Stimulated activated CD8-positive, alpha-beta memory T cell treated with anti-CD3 and anti-CD28 coated beads, Interleukin-15, amount 100 ng/mL, for 1 hour (primary cell): ENCODE data around the gene MEX3D.

Experiments
- DNase-seq: peaks from one replicate; pipeline ENCODE4 v3.0.0-alpha.2; 2020; ENCODE audit warnings: low read depth

Gene MEX3D

DNA sequence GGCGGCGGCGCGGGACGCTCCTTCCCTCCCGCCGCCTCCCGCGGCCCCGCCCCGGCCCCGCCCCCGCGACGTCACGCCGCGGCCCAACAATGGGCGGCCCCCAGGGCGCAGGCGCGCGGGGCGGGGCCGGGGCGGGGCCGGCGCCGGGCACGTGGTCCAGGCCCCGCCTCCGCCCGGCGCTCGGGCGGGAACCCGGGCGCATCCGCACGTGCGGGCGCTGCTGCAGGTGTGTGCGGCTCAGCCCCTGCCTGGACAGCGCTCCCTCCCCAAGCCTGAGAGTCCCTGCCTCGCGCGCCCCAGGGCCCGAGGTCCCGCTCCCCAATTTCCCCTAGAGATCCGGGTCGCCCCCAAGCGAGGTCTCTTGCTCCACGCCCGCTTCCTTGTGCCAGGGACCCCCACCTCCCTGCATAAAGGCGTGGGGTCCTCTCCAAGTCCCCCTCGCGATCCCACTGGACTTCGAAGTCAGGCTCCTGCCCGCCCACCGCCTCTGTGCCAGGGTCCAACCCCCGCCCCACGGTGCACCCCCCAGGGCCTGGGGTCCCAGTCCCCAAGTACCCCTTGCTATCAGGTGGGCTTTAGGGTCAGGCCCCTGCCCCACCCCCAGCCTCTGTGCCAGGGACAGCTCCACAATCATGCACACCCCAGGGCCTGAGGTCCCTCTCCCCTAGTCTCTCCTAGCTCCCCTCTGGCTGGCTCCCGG, at the start of gene MEX3D:
TSS of gene MEX3D (minus strand) at position 6 of the 700 bp plus-strand sequence. CDS start 267 bp downstream, outside the sequence.
- DNase-seq = peak; percentile 54

DNA sequence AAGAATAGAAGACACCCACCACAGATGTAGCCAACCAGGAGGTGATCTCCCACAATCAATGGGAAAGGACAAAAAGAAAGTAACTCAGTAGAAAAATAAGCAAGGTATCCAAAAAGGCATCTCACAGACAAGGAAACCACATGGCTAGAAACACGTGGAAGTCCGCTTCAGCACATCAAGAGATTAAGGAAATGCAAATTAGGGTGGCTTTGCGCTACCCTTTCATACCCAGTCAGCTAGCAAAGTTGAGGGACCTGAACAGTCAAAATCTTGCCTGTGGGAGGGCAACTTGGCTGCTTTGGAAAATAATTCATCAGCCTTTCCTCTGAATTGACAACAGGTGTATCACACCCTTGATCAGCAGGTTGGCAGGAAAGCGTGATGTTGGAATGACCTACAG, 48.8 kb upstream of the MEX3D start:
- no peak for DNase-seq

DNA sequence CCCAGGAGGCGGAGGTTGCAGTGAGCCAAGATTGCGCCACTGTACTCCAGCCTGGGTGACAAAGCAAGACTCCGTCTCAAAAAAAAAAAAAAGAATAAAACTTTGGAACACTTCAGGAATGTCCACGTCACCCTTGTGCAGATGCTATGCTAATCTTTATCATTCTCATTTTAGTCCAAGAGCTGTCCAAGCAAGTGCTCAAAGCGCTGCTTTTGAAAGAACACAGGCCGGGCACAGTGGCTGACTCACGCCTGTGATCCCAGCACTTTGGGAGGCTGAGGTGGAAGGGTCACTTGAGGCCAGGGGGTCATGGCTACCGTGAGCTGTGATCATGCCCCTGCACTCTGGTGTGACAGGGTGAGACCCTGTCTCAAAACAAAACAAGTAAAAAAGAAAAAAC, 48.3 kb upstream of the MEX3D start:
- DNase-seq = no peak

DNA sequence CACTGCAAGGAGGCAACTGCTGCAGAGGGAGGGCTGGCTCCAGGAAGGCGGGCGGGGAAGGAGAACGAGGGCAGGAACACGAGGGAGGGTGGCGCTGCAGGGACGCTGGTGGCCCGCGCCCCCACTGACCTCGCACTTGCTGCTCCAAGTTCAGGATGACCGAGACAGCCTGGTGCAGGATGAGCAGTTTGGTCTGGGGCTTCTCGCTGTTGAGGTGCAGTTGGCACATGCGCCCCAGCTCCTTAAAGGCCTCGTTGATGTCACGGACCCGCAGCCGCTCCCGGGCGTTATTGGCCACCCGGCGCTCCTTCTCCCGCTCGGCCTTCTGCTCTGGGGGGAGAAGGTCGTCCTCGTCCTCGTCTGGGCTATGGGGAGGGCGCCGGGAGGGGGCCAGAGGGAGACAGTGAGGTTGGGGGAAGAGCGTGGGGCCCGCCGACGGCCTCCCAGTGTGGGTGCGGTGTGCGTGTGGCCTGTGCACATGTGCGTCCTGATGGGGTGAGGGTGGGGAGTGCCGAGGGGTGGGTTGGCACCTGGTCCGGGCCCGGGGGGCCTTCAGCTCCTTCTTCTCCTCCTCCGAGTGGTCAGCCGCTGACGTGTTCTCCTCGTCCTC, 47.1 kb upstream of the MEX3D start:
- no peak for DNase-seq

DNA sequence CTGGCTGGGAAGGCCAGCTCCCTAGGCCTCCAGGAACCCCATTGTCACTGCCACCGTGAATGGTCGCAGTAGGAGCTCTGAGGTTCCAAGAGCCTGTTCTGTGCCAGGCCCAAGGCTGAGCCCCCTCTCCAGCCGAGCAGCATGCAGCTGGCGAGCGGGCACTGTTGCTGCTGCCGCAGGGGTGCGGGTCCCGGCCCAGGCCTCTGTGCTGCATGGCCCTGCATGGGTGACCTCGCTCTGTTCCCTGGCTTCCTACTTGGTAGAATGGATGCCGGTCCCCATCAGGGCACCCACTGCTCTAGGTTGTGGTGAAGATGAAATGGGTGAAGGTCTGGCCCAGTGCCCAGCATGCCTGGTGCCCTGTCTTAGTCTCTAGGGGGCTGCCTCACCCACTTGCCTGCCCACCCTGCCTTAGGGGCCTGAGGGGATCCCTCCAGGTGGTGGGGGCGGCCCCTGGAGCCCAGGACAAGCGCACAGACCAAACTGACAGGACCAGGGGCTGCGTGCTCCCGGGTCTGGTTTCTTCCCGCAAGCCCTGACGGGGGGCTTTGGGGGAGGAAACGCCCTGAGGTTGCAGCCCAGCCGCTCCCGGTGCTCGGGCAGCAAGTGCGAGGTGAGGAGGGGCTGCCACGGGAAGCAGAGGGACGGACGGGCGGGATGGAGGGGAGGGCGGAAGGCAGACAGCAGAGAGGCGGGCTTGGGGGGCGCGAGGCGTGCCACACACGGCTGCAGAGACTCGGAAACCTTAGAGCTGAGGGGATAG, 45.9 kb upstream of the MEX3D start:
- DNase-seq = no peak

DNA sequence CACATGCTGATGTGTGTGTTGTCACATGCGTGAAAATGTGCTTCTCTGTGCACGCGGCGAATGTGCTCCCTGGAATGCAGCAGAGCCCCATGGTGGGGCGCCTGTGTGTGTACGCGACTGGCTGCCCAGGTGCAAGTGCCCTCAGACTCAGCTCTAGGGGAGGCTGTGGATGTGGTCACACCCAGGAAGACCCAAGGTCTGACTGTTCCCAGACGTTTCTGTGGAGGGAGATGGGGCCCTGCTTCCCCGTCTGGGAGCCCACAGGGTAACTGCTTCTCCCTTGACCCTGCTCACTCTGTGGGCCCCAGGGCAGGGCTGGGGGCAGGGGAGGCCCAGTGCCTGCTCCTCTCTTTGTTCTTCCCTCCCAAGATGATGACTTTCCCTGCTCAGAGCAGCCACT, 45.0 kb upstream of the MEX3D start:
- DNase-seq = no peak

DNA sequence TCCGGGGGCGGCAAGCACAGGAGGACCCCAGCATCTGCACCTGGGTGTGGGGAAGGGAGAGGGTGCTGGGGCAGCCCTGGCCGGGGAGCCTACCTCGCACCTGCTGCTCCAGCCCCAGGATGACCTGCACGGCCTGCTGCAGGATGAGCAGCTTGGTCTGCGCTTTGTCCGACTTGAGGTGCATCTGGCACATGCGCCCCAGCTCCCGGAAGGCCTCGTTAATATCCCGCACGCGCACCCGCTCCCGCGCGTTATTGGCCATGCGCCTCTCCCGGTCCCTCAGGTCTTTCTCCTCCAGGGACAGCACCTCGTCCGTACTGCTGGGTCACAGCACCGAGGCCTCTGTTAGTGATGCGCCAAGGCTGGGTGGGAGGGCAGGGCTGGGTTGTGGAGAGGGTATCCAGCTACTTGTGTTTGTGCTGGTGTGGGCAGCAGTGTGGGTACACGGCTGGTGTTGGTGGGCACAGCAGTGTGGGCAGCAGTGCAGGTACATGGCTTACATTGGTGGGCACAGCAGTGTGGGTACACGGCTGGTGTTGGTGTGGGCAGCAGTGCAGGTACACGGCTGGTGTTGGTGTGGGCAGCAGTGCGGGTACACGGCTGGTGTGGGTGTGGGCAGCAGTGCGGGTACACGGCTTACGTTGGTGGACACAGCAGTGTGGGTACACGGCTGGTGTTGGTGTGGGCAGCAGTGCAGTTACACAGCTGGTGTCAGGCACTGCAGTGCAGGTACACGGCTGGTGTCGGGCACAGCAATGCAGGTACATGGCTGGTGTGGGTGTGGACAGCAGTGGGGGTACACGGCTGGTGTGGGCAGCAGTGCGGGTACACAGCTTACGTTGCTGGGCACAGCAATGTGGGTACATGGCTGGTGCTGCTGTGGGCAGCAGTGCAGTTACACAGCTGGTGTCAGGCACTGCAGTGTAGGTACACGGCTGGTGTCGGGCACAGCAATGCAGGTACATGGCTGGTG, 44.3 kb upstream of the MEX3D start:
- no peak for DNase-seq

DNA sequence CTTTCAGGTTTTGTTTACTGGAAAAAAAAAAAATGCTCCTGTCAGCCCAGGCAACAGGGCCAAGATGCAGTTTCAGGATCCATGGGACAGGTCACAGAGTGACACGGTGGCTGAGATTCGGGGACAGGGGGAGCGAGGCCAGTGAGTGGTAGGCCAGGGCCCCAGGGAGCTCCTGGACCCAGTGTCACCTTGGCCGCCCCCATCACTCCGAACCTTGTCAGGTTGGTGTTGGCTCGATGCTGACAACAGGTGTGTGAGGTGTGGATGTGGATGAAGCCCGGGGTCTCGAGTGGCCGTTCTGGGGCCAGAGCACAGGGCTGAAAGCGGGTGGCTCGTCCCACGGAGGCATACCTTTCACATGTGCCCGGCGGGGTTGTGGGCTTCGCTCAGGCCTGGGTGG, 43.2 kb upstream of the MEX3D start:
- no peak for DNase-seq

DNA sequence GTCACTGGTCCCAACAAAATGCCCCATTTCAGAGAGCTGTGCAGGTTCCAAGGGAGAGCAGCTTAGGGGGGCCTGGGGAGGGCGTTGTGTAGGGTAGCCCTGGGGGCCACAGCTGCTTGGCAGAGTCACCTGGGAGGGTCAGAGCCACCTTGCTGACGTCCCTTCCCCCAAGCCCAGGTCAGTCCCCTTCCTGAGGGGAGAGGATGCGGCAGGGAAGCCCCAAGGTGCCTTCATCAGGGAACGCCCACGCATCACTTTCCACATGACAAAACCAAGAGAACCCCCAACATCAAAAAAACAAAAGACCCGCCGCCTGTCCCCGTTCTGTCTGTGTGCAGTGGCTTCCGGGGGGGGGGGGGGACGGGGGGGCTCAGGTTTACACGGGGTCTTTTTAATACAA, 42.5 kb upstream of the MEX3D start:
- DNase-seq = no peak

DNA sequence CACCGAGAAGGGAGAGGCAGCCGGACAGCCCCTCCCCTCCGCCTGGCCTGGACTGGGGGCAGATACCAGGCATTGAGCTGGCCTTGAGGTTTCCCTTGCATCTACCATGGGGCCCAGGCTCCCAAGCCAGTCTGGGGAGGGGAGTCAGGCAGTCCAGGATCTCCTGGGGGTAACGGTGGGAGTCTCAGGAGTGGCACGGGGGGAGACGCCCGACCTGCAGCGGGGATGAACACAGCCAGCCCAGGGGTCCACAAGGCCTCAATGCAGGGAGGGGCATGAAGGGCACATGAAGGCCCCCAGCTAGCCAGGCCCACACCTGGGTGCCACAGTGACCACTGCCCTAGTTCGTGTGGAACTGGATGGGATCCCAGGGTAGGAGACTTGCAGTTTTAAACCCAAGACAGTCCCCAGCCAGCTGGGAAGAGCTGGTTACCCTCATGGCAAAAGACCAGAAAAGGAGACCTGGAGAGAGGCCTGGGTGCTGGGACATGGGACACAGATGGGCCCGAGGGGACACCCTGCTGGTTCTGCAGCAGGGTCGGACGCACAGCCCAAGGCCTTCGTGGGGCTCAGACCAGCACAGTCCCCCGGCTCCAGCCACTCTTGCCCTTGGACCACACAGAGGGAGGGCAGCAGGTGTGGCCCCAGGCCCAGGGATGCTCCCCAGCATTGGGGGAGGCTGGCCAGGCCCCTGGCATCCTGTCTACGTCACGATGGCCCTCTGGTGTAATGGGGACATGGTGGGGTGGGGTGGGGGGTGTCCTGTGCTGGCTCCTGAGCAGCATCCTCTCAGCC, 41.8 kb upstream of the MEX3D start:
- no peak for DNase-seq

DNA sequence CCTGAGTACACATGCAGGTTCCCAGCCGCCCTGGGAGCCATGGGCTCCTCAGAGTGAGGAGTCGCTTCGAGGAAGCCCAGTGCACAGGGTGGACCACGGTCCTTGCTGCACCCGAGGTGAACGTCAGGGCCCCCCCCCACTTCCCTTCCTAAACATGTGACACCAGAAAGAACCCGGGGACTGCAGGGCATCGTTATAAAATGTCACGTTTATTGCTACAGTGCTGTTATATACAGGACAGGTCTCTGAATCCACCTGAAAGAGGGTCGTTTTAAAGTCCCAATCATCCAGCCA, 40.9 kb upstream of the MEX3D start:
- no peak for DNase-seq

DNA sequence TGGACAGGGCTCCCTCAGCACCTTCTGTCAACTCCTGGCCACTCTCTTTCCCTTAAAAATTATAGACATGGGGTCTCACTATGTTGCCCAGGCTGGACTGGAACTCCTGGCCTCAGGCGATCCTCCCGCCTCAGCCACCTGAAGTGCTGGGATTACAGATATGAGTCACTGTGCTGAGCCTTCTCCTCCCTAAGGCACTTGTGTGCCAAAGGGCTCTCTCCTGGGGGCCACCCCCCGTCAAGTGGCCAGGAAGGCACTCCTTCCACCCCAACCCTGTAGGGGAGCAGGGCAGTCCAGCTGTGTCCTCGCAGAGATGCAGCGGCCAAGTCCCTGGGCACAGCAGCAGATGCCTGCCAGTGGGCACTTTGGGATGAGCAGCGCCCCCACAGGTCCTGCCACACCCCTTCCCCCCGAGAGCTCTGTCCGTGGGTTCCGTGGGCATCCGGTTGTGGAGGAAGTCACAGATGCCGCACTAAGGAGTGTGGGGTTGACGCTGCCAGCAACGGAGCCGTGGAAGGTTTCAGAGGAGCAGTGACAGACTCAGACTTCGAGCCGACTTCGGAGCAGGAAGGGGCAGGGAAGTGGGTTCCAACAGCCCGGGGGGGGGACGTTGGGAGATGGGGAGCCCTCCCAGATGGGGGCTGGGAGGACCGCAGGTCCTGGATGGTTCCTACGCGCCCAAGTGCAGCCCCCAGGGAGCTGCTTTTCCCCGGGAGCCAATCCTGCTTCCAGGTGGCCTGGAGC, 40.4 kb upstream of the MEX3D start:
- no peak for DNase-seq

DNA sequence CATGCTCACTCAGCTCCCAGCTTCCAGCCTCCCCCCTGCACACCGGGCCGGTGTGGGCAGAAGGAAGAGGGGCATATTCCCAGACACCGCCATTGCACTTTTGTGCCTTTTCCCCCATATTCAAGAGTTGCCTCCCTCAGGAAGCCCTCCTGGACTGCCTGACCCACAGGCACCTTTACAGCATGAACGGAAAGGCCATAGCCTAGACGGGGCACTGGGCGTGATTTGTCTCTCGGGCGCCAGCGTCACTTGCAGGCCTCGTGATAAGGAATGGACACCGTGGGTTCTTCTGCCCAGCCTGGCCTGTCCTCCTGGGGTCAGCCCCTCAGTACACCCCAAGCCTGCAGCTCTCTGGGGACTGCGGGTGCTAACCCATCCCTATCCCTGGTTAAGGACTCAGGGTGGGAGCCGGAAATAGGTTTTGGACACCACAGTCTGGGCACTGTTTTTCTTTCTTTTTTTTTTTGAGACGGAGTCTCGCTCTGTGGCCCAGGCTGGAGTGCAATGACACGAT, 38.1 kb upstream of the MEX3D start:
- DNase-seq = no peak

DNA sequence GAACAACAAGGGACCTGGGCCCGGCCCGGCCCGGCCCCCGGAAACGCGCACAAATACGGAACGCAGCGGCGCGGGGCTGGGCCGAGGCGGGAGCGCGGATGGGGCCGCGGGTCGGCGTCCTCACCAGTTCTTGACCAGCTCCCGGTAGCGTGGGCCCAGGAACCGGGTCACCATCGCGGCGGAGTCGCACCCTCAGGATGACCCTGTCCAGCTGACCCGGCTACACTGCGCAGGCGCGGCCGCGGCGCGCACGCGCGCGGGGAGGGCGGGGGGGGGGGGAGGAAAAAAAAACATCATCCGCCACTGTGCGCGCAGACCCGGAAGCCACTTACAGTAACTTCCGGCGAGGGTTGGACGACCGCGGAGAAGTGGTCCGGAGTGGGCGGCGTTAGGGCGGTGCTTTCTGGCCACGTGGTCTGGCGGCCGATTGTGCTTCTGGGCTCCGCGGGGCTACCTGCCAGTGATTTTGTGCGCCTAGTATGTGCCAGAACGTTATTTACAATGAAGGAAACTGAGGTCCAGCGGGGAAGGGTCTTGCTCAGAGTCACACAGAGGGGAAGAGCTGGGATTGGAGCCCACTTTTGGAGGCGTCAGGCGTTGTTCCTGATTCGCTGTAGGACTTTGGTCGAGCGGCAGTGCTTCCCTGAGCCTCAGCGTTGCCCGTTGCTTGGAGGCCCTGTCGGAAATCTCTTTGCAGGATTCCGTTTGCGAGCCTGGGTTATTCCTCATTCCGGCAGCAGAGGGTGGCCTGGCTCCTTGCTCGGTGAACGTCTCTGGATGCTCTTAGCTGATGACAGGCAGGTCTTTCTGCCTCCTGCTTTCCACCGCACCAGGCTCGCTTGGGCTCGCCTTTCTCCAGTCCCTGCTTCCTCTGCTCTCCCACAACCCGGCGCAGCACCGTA, 37.4 kb upstream of the MEX3D start, which contains the start of gene UQCR11:
TSS of gene UQCR11 (minus strand) at position 227 of the 902 bp plus-strand sequence. CDS start at position 174, 53 bp downstream.
- peak; percentile 81 for DNase-seq

DNA sequence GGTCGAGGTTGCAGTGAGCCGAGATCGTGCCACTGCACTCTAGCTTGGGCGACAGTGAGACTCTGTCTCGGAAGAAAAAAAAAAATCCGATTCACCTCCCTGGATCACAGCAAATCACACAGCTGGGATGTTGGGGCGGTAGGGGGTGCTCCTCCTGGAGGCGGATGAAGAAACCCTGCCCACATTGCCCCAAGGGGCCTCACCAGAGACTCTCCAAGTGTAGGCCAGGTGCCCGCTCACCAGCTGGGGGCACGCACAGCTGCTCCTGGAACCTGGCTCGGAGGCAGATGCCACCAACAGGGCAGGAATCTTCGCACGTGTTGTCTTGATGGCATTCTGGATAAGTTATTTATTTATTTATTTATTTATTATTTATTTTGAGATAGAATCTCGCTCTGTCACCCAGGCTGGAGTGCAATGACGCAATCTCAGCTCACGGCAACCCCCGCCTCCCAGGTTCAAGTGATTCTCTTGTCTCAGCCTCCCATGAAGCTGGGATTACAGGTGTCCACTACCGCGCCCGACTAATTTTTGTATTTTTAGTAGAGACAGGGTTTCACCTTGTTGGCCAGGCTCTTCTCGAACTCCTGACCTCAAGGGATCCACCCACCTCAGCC, 34.1 kb upstream of the MEX3D start:
- DNase-seq = no peak

DNA sequence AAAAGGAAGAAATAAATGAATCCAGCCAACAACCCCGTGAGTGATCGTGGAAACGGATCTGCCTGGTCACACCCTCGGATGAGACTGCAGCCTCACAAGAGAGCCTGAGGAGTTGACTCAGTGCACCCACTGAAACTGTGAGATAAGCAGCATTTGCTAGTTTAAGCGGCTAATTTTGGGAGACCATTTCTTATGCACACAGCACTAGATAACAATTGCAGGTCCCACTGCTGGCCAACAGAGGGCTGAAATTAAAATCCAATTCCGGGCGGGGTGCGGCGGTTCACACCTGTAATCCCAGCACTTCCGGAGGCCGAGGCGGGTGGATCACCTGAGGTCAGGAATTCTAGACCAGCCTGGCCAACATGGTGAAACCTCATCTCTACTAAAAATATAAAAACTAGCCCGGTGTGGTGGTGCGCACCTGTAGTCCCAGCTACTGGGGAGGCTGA, 33.5 kb upstream of the MEX3D start:
- DNase-seq = no peak

DNA sequence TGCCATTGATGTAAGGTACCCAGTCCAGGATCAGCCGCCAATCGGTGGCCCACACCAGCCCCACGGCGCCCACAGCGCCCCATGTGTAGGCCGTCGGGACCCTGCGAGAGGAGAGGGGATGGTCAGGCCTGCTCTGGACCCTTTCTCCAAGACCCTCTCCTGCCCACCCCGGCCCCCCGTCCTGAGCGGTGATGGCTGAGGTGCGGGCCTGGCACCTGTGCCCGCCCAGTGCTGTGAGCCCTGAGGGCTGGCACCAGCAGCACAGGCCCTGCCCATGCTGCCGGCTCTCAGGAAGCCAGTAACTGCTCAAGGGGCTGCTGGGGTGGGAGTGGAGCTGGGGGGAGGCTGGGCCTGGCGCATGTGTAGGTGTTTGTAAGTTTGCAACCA, 31.3 kb upstream of the MEX3D start:
- no peak for DNase-seq

DNA sequence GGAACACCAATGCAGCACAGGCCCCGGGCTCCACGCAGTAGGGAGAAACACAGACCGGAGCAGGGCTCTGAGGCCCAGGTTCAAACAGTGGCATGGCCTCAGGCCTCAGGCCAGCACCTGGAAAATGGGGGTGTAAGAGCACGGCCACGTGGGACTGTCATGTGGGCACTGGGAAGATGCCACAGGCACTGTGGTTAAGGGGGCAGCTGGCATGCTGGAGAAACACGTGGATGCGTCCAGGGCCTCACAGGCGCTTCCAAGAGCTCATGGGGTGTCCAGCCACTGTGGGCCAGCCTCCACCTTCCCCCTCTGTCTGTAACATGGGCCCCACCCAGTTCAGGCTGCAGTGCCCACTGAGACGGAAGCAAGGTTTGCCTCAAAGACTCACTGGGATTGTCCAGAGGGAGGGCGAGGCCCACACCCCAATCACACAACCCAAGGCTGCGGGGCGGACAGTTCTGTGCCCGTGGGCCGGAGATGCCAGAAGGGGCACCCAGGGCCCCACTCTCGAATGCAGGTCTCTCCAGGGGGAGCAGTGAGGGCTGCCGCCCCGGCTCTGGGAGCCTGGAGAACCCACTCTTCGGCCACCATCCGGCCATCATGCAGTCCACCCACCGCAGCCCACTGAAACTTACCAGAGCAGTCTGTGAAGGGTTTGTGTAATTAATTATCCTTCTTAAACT, 30.8 kb upstream of the MEX3D start:
- no peak for DNase-seq

DNA sequence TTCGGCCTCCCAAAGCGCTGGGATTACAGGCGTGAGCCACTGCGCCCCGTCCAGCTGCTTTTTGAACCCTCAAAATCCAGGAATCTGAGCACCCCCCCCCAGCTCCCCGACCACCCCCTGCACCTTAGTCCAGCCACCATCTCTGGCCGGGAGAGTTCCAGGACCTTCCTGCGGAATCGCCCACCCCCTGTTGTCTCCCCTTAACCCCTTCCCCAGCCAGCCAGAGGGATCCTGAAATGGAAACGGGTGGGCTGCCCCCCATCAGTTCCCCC, 25.3 kb upstream of the MEX3D start:
- no peak for DNase-seq
